Stromal cell of bone marrow (primary cell): Measurements from ENCODE around the gene NEURL1.

ENCODE experiments used
- DNase-seq: peaks from one replicate; pipeline ENCODE4 v3.0.0-alpha.2; 2012; ENCODE audit warnings: low read depth

Gene NEURL1, protein sequence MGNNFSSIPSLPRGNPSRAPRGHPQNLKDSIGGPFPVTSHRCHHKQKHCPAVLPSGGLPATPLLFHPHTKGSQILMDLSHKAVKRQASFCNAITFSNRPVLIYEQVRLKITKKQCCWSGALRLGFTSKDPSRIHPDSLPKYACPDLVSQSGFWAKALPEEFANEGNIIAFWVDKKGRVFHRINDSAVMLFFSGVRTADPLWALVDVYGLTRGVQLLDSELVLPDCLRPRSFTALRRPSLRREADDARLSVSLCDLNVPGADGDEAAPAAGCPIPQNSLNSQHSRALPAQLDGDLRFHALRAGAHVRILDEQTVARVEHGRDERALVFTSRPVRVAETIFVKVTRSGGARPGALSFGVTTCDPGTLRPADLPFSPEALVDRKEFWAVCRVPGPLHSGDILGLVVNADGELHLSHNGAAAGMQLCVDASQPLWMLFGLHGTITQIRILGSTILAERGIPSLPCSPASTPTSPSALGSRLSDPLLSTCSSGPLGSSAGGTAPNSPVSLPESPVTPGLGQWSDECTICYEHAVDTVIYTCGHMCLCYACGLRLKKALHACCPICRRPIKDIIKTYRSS

DNA sequence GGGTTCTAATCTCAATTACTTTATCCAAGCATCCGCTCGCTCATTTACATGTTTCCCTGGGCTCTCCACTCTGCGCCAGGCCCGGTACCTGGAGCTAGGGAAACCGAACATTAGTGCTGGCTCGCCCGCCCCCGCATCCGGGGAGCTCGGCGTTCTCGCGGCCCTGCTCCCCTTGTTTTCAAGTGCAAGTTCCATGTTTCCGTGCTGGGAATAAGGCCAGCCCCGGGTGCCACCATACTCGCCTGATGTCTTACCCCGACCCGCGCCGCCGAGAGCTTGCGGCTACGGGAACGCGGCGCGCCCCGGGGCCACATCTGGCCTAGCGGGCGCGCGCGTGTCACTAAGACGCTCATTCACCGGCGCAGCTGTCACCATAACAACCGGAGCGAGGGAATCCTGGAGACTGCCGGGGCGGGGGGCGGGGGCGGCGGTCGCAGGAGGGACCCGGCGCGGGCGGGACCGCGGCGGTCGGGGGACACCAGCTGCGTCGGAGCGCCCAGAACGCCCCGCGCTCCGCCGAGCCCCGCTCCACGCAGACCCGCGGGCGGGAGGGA, at the start of gene NEURL1:
NEURL1 (plus strand) TSS at position 344 of the 554 bp plus-strand sequence. CDS start 683 bp downstream, outside the sequence.
- no peak for DNase-seq

DNA sequence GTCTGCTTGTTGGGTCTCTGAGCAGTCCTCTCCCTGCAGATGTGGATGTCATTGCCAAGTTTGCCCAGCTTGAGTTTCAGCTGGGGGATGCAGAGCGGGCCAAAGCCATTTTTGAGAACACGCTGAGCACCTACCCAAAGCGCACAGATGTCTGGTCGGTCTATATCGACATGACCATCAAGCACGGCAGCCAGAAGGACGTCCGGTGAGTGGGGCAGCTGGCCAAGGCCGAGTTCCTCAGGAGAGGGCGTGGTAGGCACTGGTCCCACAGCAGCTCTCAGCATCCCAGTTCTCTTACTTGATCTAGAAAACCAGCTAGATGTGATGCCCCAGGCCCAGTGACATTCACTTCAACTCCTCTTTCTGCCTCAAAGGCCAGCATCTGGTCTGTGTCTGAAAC, 49.0 kb upstream of the NEURL1 start:
- no peak for DNase-seq

DNA sequence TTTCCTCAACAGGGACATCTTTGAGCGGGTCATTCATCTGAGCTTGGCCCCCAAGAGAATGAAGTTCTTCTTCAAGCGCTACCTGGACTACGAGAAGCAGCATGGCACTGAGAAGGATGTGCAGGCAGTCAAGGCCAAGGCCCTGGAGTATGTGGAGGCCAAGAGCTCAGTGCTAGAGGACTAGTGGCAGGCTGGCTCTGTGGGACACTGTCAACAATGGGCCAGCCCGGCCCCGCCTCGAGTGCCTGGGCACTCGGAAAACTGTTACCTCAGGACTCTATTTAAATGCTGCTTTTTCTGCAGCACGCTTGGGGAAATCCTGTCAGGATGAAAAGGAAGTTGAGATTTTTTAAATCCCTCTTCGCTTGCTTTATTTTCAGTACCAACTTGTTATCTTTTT, 48.1 kb upstream of the NEURL1 start:
- no peak for DNase-seq

DNA sequence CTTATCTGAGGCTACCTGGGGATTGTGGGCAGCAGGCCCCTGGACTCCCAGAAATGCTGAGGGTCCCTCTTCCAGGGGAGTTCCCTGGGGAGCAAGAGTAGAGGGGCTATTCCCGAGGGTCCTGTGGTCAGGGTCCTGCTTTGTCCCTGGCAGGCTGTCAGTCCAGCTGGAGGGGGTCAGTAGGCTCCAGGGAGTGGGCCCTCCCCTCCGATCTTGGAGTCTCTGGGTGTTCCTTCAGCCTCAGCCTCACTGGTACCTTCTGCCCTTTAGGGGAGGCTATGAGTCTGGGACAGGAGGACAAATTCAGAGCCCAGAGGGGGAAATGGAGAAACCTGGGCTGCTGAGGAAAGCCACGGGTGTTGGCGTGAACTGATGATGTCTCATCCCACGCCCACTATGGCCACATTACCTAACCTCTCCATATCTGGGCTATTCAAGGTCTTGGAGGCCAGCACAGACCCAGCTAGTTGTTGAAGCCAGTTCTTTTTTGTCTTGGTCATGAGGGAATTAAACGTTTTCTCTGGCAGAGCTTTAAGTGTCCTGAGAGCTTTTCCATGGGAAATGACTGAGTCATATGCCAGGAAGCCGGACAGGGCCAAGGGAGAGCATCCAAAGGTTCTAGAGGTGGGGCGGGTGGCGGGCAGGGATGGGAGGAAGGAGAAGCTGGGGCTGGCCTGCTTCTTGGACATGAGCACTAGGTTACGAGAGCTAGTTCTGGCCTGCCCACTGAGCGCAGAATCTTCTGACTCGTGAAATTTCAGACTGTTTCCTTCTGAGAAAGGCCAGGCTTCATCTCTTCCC, 47.5 kb upstream of the NEURL1 start:
- peak; percentile 93 for DNase-seq

DNA sequence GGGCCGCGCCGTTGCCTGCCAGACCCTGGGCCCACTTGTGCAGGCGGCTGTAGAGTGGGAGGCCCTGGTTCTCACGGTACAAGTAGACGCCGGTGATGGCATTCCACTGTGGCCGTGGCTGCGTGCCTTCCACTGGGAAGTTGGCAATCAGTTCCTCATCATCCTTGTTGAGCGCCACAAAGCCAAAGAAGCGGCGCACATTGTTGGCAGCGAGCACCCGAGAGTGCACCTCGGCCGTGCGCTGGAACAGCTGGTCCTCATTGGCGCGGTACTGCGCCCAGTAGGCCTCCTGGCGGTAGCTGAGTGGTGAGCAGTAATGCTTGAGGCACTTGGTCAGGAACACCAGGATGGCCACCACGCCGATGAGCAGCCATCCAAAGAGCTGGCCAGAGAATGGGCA, 46.3 kb upstream of the NEURL1 start:
- no peak for DNase-seq

DNA sequence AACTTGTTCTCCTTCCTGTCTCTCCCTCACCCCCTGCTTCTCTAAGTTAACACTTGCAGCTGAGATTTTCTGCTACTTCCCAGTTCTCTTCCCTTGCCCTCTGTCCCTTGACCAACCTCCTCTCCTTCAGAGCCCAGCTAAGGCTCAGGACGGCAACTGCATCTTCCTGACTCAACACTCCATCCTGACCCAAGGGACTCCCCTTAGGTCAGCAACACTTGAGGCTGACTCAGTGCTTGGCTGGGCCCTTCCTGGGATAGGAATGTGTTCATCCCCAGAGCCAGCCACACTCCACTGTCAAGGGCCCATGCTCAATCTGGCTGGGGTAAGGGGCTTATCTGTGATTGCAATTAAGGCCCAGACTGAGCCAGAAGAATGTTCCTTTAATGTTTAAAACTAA, 44.8 kb upstream of the NEURL1 start:
- DNase-seq = peak; percentile 96

DNA sequence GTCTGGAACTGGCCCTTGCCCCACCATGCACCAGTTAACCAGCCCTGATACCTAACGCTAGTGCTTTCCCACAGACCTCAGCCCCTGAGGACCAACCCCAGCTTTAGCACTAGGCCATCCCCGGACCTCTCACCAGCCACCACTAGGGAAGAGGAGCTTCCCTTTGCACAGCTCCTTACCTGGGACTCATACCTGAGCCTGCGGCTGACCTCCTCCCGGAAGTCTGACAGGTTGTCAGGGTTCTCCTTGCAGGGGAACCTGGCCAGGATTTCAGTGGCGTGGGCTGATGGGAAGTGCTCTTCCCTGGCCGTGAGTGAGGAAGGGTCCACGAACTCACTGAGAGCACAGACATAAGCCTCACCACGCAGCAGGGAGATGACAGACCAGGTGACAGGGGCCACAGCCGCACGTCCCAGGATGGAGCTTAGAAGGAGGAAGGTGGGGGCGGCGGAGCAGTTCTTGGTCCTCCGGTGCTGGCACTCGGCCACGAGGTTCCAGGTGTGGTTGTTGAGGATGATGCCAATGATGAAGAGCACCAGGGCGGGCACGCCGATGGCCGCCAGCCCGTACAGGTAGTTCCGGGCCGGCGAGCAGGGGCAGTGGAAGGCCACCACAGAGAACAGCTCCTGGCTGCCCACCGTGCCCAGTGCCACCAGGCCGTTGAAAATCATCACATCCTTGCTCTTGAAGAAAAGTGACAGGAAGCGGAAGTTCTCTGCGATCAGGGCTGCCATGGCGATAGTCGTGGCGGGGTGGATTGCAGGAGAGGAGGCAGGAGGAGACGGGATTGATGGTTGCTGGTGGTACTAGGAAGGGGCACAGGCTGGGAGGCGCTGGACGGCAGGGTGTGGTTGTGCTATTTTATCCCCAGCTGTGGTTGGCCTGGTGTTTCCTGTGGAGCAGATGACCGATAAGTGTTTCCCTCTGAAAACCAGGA, 44.0 kb upstream of the NEURL1 start:
- DNase-seq = no peak

DNA sequence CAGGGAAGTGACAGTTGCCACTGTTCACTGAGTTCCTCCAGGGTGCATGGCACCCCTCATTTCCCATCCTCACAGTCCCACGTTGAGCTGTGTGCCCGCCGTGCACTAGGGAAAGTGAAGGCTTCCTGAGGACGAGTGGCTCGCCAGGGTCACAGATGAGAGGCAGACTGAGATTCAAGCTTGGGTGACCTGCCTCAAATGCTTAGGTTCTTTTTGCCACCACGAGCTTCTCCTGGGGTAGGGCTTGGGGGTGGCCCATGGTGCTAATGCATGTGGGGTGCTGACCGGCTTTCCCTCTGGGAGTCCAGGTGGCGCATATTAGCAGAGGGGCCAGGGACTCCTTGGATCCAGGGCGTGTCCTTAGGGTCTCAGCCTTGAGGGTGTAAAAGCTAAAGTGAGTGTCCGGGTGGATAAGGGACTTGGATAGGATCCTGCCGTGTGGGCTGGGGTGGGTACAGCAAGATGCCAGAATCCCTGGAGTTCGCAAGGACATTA, 43.3 kb upstream of the NEURL1 start:
- DNase-seq = no peak

DNA sequence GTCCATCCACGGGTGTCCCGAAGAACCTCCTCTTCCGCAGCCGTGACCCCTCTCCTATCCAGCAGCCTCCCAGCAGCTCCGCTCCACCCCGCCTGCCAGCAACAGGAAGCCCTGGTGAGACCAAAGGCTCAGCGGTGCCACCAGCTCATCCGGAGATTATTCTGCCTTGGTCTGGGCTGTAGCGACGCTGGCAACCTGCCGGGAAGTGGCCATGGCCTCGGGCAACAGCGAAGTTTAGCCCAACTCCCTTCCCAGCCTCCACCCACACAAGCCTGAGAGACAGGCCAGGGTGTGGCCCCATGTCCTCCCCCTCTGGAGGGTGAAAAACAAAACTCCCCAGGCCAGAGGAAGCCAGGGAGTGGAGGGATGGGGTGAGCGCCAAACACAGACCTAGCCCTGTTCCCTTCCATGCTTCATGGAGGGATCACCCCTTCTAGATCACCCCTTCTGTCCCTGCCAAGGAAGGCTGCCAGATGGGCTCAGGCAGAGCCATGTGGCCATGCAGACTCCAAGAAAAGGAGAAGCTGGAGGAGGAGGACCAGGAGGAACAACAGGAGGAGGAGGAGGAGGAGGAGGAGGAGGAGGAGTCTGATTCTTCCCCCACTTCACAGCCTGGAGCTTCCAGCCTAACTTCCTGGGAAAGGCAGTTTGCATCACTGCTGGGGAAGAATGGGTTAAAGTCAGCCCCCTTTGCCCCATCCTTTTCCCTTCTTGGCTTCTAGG, 42.3 kb upstream of the NEURL1 start:
- DNase-seq = peak; percentile 52

DNA sequence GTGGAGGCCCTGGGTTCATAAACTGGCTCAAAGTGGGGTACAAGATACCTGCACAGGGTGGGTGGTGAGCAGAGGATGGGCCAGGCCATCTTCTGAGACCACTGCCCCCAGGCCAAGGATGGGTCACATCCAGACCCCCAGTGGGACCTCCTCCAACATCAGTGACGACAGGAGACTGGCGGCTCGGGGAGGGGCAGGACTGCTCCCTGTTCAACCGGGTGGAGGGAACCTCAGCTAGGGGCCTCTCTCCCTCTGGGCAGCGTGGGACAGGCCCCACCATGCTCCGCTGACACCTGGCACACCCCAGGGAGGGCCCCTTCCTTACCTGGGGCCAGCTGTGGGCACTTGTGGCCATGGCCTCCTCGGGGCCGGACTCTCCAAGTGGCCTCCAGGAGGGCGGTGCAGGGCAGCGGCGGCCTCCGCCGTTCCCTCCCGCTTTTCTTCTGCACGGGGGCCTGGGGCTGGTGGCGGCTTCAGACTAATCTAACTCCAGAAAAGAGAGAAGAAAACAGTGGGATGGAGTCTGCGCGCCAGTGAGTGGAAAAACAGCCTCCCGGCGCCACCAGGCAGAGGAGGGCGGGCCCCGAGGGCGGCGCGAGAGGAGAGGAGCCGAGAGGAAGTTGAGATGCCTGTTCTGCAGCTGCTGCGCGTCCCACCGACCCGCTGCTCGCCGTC, 41.5 kb upstream of the NEURL1 start, which contains the start of gene CALHM2:
CALHM2 (minus strand) TSS at position 540 of the 675 bp plus-strand sequence. CDS start 2,429 bp downstream, outside the sequence.
- DNase-seq = no peak

DNA sequence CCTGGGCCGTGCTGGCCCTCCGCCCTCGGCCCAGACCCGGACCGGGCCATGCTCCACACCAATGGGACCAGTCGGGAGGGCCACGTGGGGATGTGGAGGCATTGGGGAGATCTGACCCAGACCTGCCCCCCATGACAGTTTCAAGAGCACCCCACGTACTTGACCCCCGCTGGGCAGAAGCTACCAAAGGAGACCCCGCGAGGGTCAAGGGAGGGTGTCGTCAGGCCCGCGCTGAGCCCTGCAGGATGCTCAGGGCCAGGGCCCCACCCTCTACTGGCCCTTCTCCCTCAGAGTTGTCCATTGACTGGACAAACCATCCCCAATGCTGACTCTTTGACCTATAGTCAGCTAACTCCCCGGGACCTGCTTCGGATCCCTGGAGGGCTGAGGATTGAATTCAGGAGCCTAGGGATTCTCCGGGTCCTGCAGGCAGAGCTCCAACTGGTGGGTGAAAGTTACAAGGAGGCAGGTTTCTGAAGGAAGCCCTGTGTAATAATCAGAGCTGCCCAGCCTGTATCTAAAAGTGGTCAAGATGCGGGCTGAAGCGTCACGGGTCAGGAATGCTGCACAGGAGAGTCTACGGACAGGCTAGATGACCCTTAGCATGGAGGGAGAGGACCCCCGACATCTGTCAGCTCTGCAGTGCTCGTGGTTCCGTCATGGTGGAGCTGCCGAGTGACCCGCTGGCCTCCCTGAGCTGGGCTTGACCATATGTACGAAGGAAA, 40.8 kb upstream of the NEURL1 start:
- no peak for DNase-seq

DNA sequence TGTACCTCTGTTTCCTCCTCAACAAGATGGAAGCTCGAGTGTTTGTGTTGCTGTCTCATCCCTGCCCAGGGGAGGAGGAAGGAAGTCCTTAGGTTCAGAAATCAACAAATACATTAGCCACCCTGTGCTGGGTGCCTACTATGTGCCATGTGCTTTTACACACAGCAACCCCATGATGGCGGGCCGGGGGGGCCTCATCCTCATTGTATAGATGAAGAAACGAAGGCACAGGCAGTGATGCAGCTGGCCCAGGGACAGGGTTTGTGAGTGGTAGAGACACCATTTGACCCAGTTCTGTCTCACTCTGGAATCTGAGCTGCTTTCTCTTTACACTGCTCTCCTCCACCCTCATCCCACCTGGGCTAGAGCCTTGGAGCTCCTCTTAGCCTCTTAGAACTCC, 39.5 kb upstream of the NEURL1 start:
- no peak for DNase-seq

DNA sequence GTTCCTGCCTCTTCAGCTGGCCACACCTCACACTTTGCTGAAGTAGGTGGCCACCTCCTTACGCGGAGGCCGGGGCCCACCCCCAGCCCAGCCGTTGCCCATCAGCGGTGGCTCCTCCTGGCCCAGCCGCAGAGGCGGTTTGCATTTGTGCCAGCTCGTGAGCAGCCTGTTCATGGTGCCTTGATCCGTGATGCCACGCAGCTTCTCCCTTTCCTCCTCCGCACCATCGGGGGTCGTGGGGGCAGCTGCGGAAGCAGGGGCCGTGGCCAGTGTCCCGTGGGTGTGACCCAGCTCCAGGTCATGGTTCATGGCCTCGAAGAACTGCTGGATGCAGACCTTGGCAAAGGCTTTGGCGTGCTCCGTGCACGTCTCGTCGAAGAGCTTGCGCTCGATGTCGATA, 38.3 kb upstream of the NEURL1 start:
- DNase-seq = no peak

DNA sequence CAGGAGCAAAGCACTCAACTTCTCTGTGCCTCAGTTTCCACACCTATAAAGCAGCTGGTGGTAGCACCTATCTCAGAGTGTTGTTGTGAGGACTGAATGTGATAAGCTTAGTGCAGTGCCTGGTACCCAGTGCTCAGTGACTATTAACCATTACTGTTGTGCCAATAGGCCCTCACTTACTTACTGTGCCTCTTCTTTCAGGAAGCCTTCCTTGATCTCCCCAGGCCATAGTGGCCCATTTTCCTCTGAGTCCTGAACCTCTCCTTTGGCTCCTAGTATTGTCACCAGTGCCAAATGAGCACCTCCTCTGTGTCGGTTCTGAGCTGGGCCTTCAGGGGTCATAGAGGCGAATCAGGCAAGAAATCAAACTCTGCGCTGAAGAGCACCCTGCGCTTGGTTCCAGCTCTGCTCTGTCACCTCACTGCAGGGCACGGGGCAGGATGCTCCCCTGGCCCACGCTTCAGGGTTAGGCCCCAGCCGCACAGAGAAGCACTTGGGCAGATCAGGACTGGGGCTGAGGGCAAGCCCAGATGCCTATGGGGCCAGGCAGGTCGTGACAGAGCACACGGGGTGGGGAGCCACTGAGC, 37.3 kb upstream of the NEURL1 start:
- DNase-seq = no peak

DNA sequence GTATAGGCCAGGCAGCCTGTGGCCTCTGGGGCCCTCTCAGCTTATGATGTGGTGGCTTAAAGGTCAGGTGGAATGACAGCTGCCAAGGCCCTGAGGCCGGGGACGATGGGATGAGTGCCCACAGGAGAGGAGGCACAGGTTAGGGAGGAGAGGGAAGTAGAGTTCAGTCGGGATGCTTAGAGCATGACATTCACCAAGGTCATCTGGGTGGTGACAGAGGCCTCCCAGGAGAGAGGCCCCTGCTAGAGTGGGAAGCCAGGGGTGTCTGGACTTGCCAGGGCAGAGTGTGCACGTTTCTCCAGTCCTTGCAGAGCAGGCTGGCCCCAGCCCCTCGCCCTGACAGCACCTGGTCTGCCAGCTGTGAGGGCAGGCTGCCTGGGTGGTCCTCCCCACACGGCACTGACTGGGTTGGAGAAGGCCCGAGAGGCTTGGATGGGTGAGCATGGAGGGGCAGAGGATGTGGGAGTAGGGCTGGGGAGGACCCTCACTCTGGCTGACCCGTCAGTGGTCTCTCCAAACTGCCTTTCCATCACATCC, 36.3 kb upstream of the NEURL1 start:
- no peak for DNase-seq

DNA sequence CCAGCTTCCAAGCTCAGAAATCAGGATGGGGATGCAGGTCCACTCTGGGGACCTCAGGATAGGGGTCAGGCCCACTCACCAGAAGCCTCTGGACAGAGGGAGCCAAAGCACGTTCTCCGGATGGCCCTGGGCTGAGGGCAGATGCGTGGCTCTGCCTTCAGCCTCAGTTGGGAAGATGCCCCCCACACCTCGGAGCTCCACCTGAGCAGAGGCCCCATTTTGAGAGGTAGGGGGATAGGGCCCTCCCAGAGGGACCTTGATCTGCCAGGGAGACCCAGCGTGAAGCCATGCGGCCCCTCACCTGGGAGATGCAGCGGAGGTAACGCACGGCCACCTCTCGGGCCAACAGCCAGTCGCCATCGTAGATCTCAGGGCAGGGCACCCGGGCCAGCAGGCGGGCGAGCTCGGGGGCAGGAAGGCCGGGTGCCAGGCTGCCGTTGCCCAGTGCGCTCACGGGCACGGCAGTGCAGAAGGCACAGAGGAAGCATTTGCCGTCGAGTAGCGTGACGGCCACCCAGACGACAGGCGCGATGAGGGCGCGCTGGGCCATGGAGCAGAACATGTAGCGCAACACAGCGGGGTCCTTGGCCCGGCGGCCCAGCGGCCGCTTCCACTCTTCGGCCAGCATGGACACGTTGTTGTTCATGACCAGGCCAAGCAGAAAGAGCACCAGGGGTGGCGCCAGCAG, 35.5 kb upstream of the NEURL1 start:
- no peak for DNase-seq

DNA sequence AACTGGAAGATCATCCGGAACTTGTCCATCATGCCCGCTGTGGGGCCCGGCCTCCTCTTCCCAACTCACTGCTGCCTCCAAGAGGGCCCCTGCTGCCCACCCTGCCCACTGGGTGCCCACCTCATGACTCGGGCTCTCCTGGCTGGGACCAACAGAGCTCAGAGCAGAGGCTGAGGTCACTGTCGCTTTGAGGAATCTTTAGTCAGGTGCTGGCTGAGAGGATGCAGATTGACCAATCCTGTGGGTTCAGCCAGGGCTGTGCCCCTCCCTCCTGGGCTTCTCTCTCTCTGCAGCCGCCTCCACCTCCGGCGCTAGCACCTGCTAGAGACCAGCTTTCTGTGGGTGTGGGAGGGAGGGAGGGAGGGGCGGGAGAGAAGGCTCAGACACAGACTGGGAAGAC, 34.8 kb upstream of the NEURL1 start, which contains the start of gene CALHM1:
CALHM1 (minus strand) TSS at position 181 of the 400 bp plus-strand sequence; CDS start at position 32, 149 bp downstream.
- no peak for DNase-seq

DNA sequence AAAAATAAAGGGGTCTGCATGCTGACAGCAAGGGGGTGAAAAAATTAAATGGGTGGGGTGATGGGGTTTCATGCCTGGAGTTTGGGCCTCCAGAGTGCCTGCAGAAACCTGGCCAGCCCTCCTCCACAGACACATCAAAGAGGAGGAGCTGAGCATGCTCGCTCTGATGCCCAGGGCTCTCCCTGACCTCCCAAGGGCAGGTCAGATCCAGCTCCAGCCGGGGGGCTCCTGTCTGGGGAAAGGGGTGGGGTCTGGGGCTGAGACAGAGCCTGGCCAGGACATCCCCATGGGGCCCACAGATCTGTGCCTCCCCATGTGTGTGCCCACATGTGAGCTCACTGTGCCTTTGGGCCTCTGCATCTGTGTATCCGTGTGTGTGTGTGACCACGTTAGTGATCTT, 33.9 kb upstream of the NEURL1 start:
- DNase-seq = no peak
